Glutamatergic neuron (in vitro differentiated cells): ENCODE measurements around the gene NUTF2. TPM values are rescaled to one million over a fixed set of nuclear protein-coding genes. Genes with fewer than 3 reads are reported as not detected.

Source experiments
- DNase-seq: peaks from one replicate; pipeline ENCODE4 v3.0.0; 2022
- H3K27ac Mint-ChIP-seq: one replicate; pipeline ENCODE4 v1.8.0; 2020; ENCODE audit warnings: mild to moderate bottlenecking, mixed read lengths, inconsistent platforms; ENCODE audit not compliant: unreplicated experiment
- H3K27me3 Mint-ChIP-seq: one replicate; pipeline ENCODE4 v1.8.0; 2020; ENCODE audit warnings: mild to moderate bottlenecking, moderate library complexity, mixed read lengths, inconsistent platforms; ENCODE audit not compliant: unreplicated experiment
- H3K36me3 Mint-ChIP-seq: one replicate; pipeline ENCODE4 v1.8.0; 2020; ENCODE audit warnings: mild to moderate bottlenecking, mixed read lengths, inconsistent platforms; ENCODE audit not compliant: unreplicated experiment
- H3K4me1 Mint-ChIP-seq: one replicate; pipeline ENCODE4 v1.8.0; 2020; ENCODE audit warnings: mild to moderate bottlenecking, low read depth, mixed read lengths, inconsistent platforms; ENCODE audit not compliant: unreplicated experiment
- H3K4me3 Mint-ChIP-seq: one replicate; pipeline ENCODE4 v1.8.0; 2020; ENCODE audit warnings: mild to moderate bottlenecking, mixed read lengths, inconsistent platforms; ENCODE audit not compliant: unreplicated experiment
- H3K9me3 Mint-ChIP-seq: one replicate; pipeline ENCODE4 v1.8.0; 2020; ENCODE audit warnings: mild to moderate bottlenecking, moderate library complexity, mixed read lengths, inconsistent platforms; ENCODE audit not compliant: unreplicated experiment
- CTCF ChIP-seq: fragments of 200-600 bp; sonication (generic); IDR thresholded peaks from one replicate; pipeline ENCODE4 v1.5.0; 2021; ENCODE audit not compliant: partially characterized antibody, unreplicated experiment
- long read RNA-seq: library from polyadenylated mRNA; unstranded; transcript quantifications from one replicate; pipeline ENCODE4 v2.0.0, GENCODE V29; 2020; ENCODE audit not compliant: unreplicated experiment
- total RNA-seq: library from RNA; stranded (reverse); fragmentation: NEBNext Ultra II Directional; extraction: Animal tissue kit (Norgen Biotek cat#: 25700); gene quantifications from one replicate; pipeline ENCODE4 v1.2.1, GENCODE V29; 2021; ENCODE audit not compliant: unreplicated experiment

NUTF2 gene
- total RNA-seq = 196 TPM
- long read RNA-seq, transcript NUTF2-208 (1 exons, 2,608 nt) = minor isoform, 17 of 158 reads
- long read RNA-seq, transcript NUTF2-201 (5 exons, 2,321 nt) = major isoform, 124 of 158 reads
- long read RNA-seq, transcript NUTF2-206 (5 exons, 1,119 nt) = minor isoform, 8 of 158 reads
- long read RNA-seq, partial matches to known transcripts = 5 of 158 reads
- long read RNA-seq, other reads (novel, unspliced or antisense) = 4 of 158 reads

GRCh38 chr16:67846320-67847063 is at the start of gene NUTF2:
NUTF2 (plus strand) TSS chr16:67846933; CDS start chr16:67865131, 18,198 bp downstream.
- no peak for TF ChIP-seq CTCF
- H3K36me3 Mint-ChIP-seq = no peaks in the 10 kb centered on the region
- H3K4me3 Mint-ChIP-seq = peak within 1 kb of the TSS; percentile 97
- H3K4me1 Mint-ChIP-seq = peaks cover 32% of the 10 kb centered on the region
- peak; percentile 98 for DNase-seq
- peaks cover under 1% of the 10 kb centered on the region for H3K27me3 Mint-ChIP-seq
- H3K9me3 Mint-ChIP-seq = peaks cover 15% of the 10 kb centered on the region
- H3K27ac Mint-ChIP-seq = peak within 1 kb of the TSS; percentile 96

GRCh38 chr16:67800338-67800926 is 46.3 kb upstream of the NUTF2 start:
- Mint-ChIP-seq H3K27me3 (peaks cover 3% of the 10 kb centered on the region), H3K4me1 (peaks cover 30% of the 10 kb centered on the region), H3K27ac (peak overlapping the region; percentile 89), H3K9me3 (peaks cover 5% of the 10 kb centered on the region), H3K4me3 (peak overlapping the region; percentile 35), H3K36me3 (no peaks in the 10 kb centered on the region)
- peak; percentile 52 for DNase-seq
- no peak for TF ChIP-seq CTCF

GRCh38 chr16:67801241-67801640 is 45.5 kb upstream of the NUTF2 start:
- peaks cover 6% of the 10 kb centered on the region for H3K9me3 Mint-ChIP-seq
- TF ChIP-seq CTCF = no peak
- no peak for DNase-seq
- H3K27me3 Mint-ChIP-seq = peaks cover 3% of the 10 kb centered on the region
- H3K4me3 Mint-ChIP-seq = peak overlapping the region; percentile 35
- peaks cover 32% of the 10 kb centered on the region for H3K4me1 Mint-ChIP-seq
- H3K27ac Mint-ChIP-seq = no peak overlapping the region
- no peaks in the 10 kb centered on the region for H3K36me3 Mint-ChIP-seq

GRCh38 chr16:67801883-67802282 is 44.9 kb upstream of the NUTF2 start:
- H3K4me1 Mint-ChIP-seq = peaks cover 25% of the 10 kb centered on the region
- no peak overlapping the region for H3K27ac Mint-ChIP-seq
- no peaks in the 10 kb centered on the region for H3K36me3 Mint-ChIP-seq
- H3K4me3 Mint-ChIP-seq = no peak overlapping the region
- no peak for DNase-seq
- TF ChIP-seq CTCF = no peak
- peaks cover 3% of the 10 kb centered on the region for H3K27me3 Mint-ChIP-seq
- peaks cover 6% of the 10 kb centered on the region for H3K9me3 Mint-ChIP-seq
